NCI-H1417 (cell line): ENCODE results near the gene ATP2B2.

Source experiments
- DNase-seq, 3 experiments: peaks; one replicate each; lab custom pipeline; 2025; lab: John Stamatoyannopoulos, UW

The ATP2B2 gene

GRCh38 chr3:10529809-10530208 lies 24.4 kb upstream of the ATP2B2 start:
- DNase-seq = no peak

GRCh38 chr3:10528046-10528445 lies 22.7 kb upstream of the ATP2B2 start:
- no peak for DNase-seq

- DNase-seq = no peak
Measured at GRCh38 chr3:10527295-10528001, 22.1 kb upstream of the ATP2B2 start.

GRCh38 chr3:10526366-10526765 lies 21.0 kb upstream of the ATP2B2 start:
- DNase-seq = no peak

- no peak for DNase-seq
Measured at GRCh38 chr3:10524799-10525301, 19.5 kb upstream of the ATP2B2 start.

- DNase-seq = no peak
Measured at GRCh38 chr3:10524270-10524669, 18.9 kb upstream of the ATP2B2 start.

GRCh38 chr3:10523561-10523960 lies 18.2 kb upstream of the ATP2B2 start:
- DNase-seq = no peak

GRCh38 chr3:10522646-10523303 lies 17.4 kb upstream of the ATP2B2 start:
- peak in 2 of 3 experiments; percentile 10 to 13 for DNase-seq

GRCh38 chr3:10521772-10522441 lies 16.5 kb upstream of the ATP2B2 start:
- DNase-seq = no peak

GRCh38 chr3:10520072-10520471 lies 14.7 kb upstream of the ATP2B2 start:
- peak in 2 of 3 experiments; percentile 52 to 74 for DNase-seq

- no peak for DNase-seq
Measured at GRCh38 chr3:10519236-10519635, 13.8 kb upstream of the ATP2B2 start.

- no peak for DNase-seq
Measured at GRCh38 chr3:10518506-10519150, 13.2 kb upstream of the ATP2B2 start.

- DNase-seq = no peak
Measured at GRCh38 chr3:10517627-10518026, 12.2 kb upstream of the ATP2B2 start.

- no peak for DNase-seq
Measured at GRCh38 chr3:10516544-10517452, 11.4 kb upstream of the ATP2B2 start.

- no peak for DNase-seq
Measured at GRCh38 chr3:10515884-10516495, 10.6 kb upstream of the ATP2B2 start.

- no peak for DNase-seq
Measured at GRCh38 chr3:10515396-10515795, 10.0 kb upstream of the ATP2B2 start.

- DNase-seq = no peak
Measured at GRCh38 chr3:10514407-10515069, 9.2 kb upstream of the ATP2B2 start.

GRCh38 chr3:10513306-10513705 lies 7.9 kb upstream of the ATP2B2 start:
- DNase-seq = no peak

GRCh38 chr3:10512687-10513086 lies 7.3 kb upstream of the ATP2B2 start:
- DNase-seq = no peak

GRCh38 chr3:10511809-10512494 lies 6.6 kb upstream of the ATP2B2 start:
- DNase-seq = no peak
